Mucosa of stomach (tissue), 1 donor: Measurements from ENCODE around the gene RTTN.
"Not testable (repeated sequence)": the region's sequence is repeated elsewhere in the genome, so short reads cannot be mapped to it uniquely, and the experiment has no call there.

Experiments
- H3K27me3 ChIP-seq: one replicate; pipeline ENCODE4 v1.7.0; 2013; ENCODE audit warnings: mild to moderate bottlenecking, low read length; ENCODE audit not compliant: control insufficient read depth, insufficient read depth
- H3K36me3 ChIP-seq: one replicate; pipeline ENCODE4 v1.7.0; 2013; ENCODE audit warnings: low read length; ENCODE audit not compliant: control insufficient read depth, insufficient read depth
- H3K4me1 ChIP-seq: one replicate; pipeline ENCODE4 v1.7.0; 2013; ENCODE audit warnings: mild to moderate bottlenecking, low read length; ENCODE audit not compliant: control insufficient read depth, insufficient read depth
- H3K4me3 ChIP-seq: one replicate; pipeline ENCODE4 v1.7.0; 2013; ENCODE audit warnings: low read length
- H3K9ac ChIP-seq: one replicate; pipeline ENCODE4 v1.7.0; 2013; ENCODE audit warnings: mild to moderate bottlenecking, low read length, moderate library complexity
- H3K9me3 ChIP-seq: one replicate; pipeline ENCODE4 v1.7.0; 2013; ENCODE audit warnings: mild to moderate bottlenecking, low read length, moderate library complexity; ENCODE audit not compliant: control insufficient read depth
- donor health status: Pancreatic carcinoma.

RTTN gene

DNA sequence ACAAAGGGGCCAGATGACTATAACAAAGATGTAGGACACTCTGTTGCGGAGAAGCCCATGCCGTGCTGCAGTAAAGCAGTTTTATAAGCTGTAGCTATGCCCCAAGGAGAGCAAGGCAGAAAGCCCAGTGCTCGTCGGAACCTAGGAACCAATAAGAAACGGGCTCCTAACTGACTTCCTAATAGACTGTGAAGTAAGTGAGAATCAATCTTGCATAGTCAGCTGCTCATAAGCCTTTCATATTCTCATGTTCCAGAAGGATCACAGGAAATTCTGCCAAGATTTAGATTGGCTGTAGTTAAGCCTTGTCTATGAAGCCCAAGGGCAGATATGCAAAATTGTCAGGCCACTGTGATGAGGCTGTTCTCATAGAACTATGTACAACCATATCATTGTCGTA is 98.4 kb downstream of the RTTN start:
- no peak overlapping the region for H3K4me3 ChIP-seq
- H3K9me3 ChIP-seq: no peaks in the 10 kb centered on the region
- no peaks in the 10 kb centered on the region for H3K27me3 ChIP-seq
- no peak overlapping the region for H3K9ac ChIP-seq
- H3K36me3 ChIP-seq: no peaks in the 10 kb centered on the region
- H3K4me1 ChIP-seq: no peaks in the 10 kb centered on the region

DNA sequence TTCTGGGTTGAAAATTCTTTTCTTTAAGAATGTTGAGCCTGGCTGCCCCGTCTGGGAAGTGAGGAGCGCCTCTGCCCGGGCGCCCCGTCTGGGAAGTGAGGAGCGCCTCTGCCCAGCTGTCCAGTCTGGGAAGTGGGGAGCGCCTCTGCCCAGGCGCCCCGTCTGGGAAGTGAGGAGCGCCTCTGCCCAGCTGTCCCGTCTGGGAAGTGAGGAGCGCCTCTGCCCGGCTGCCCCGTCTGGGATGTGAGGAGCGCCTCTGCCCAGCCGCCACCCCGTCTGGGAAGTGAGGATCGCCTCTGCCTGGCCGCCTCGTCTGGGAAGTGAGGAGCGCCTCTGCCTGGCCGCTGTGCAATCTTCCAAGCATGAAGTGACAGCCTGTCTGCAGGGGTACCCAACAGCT is 102.6 kb downstream of the RTTN start:
- H3K36me3 ChIP-seq, H3K27me3 ChIP-seq, H3K4me3 ChIP-seq, H3K4me1 ChIP-seq, H3K9me3 ChIP-seq, H3K9ac ChIP-seq: not testable (repeated sequence)

DNA sequence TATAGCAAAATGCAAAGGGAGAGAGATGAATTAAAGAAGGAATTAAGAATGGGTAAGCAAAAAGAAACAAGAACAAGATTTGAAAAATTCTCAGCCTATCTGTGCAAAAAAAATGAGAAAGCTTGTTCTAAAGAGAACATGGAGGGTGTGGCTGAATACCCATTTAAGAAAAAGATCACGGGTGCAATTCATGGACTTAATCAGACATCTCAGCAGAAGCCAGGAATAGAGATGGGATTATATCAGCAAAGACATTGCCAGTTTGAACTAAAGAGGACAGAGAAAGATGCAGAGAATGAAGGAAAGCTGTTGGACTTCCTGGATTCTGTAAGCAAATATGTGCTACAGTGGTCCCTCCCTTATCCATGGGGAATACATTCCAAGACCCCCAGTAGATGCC is 115.6 kb downstream of the RTTN start:
- Histone ChIP-seq H3K9me3 (no peaks in the 10 kb centered on the region), H3K9ac (no peak overlapping the region), H3K27me3 (no peaks in the 10 kb centered on the region), H3K36me3 (no peaks in the 10 kb centered on the region), H3K4me1 (no peaks in the 10 kb centered on the region), H3K4me3 (no peak overlapping the region)

DNA sequence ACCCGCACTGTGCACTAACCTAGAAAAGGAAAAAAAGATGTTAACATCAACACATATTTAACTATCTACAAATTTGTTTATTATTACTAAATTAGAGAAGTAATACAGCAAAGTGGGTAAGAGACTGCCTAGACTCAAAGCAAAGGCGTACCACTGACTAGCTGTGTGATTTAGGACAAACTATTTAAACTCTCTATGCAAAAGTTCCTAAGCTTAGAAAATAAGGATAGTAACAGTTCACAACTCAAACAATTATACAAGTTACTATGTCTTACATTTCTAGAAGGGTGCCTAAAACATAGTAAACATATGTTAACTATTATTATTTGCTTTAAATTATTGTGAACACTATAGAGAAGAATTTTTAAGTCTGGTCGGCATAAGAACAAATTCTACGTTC is 119.4 kb downstream of the RTTN start:
- no peak overlapping the region for H3K4me3 ChIP-seq
- H3K9ac ChIP-seq: no peak overlapping the region
- H3K27me3 ChIP-seq: no peaks in the 10 kb centered on the region
- H3K36me3 ChIP-seq: no peaks in the 10 kb centered on the region
- H3K4me1 ChIP-seq: no peaks in the 10 kb centered on the region
- no peaks in the 10 kb centered on the region for H3K9me3 ChIP-seq

DNA sequence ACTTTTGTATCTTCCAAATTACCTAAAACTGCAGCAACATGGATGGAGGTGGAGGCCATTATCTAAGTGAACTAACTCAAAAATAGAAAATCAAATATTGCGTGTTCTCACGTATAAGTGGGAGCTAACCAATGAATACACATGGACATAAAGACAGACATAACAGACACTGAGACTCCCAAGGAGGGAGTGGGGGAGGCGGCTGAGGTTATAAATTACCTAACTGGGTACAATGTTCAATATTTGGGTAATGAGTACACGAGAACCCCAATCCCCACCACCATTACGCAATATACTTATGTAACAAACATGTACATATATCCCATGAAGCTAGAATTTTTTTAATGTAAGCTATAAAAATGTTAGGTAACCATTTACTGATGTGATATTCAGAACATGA is 119.8 kb downstream of the RTTN start:
- Histone ChIP-seq H3K4me3 (no peak overlapping the region), H3K27me3 (no peaks in the 10 kb centered on the region), H3K9me3 (no peaks in the 10 kb centered on the region), H3K4me1 (no peaks in the 10 kb centered on the region), H3K36me3 (no peaks in the 10 kb centered on the region), H3K9ac (no peak overlapping the region)

DNA sequence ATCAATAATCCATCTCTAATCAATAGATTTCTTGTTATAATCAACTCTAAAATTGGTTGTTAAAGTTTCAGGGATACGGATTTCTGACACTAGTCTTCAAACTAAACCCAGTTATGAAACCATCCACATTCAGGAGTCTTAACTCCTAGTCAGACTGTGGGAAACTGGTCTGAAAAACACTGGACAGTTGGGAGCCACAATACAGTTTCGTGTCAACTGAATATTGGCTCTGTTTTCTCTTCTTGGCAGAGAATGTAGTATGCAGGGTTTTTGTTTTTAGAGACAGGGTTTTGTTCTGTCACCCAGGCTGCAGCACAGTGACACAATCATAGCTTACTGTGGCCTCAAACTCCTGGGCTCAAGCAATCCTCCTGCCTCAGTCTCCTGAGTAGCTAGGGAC is 123.1 kb downstream of the RTTN start:
- H3K4me3 ChIP-seq: no peak overlapping the region
- H3K27me3 ChIP-seq: no peaks in the 10 kb centered on the region
- no peaks in the 10 kb centered on the region for H3K36me3 ChIP-seq
- no peaks in the 10 kb centered on the region for H3K4me1 ChIP-seq
- H3K9ac ChIP-seq: no peak overlapping the region
- no peaks in the 10 kb centered on the region for H3K9me3 ChIP-seq

DNA sequence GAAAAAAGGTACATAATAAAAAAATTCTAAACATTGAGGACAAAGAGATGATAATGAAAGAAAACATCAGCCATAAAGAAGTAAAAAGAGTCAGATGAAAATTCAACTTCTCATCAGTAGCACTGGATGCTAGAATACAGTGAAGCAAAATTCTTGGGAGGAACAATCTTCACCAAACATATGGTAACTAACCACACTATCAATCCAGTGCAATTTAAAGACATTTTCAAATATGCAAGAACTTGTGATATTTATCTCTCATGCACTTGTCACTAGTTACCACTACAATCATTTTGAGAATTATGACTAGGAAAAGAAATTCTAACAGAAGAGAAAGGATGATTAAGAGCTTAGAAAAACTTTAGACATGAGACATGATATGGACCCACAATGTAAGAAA is 127.4 kb downstream of the RTTN start:
- no peak overlapping the region for H3K4me3 ChIP-seq
- H3K9ac ChIP-seq: no peak overlapping the region

DNA sequence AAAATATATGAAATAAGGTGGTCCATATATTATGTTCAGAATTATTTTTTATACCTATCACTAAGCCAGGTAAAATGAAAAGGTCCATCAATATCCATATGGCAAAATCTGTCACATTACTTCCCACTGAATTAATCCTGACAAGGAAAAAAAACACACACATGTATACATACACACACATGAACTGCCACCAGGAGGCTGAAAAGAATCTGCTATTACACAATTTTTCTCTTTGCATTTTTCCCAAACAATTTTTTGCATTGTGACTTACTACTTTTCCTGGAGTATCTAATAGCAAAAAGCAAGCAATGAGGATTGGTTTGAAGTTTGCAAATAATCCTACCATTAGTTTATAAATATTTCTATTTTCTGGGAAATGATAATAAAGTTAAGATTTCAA is 129.6 kb downstream of the RTTN start:
- H3K9me3 ChIP-seq: no peaks in the 10 kb centered on the region
- H3K27me3 ChIP-seq: no peaks in the 10 kb centered on the region
- H3K36me3 ChIP-seq: no peaks in the 10 kb centered on the region
- H3K9ac ChIP-seq: no peak overlapping the region
- H3K4me3 ChIP-seq: no peak overlapping the region
- H3K4me1 ChIP-seq: no peaks in the 10 kb centered on the region

More for the DNA sequence above, 127.4 kb downstream of the RTTN start:
- Histone ChIP-seq H3K27me3 (no peaks in the 10 kb centered on the region), H3K9me3 (no peaks in the 10 kb centered on the region), H3K36me3 (no peaks in the 10 kb centered on the region), H3K4me1 (no peaks in the 10 kb centered on the region)

DNA sequence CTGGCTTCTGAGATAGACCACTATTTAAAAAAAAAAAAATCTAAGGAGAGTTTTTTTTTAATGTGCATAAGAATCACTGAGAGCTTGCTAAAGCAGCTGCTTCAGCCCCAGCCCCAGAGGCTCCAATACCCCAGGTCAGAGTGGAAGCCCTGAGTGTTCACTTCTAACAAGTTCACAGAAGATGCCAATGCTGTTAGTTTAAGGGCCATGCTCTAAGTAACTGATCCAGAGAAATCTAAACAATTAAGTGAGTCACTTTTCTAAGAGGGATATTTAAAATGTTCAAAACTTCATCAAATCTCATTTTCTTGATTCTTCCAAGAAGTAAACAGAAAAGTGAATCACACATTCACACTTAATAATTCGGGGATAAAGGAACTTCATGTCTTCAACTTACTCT is 131.4 kb downstream of the RTTN start:
- no peaks in the 10 kb centered on the region for H3K4me1 ChIP-seq
- H3K4me3 ChIP-seq: no peak overlapping the region
- no peaks in the 10 kb centered on the region for H3K27me3 ChIP-seq
- H3K9me3 ChIP-seq: no peaks in the 10 kb centered on the region
- no peaks in the 10 kb centered on the region for H3K36me3 ChIP-seq
- H3K9ac ChIP-seq: no peak overlapping the region

DNA sequence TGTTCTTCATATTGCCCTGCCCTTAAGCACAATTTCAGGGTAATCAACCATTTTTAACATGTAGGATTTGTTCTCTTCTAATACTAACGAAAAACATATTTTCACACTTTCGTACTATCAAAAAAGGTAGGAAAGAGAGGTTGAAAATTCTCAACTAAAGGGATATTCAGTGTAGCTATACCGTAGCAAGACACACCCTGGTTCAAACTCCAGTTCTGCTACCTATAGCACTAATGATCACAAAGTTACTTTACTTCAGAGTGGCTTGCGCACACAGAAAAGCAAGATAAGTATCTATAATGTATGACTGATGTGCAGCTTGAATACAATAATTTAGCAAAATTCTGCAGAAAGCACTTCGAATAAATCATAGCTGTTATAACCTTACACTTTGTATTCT is 132.1 kb downstream of the RTTN start:
- no peaks in the 10 kb centered on the region for H3K36me3 ChIP-seq
- H3K27me3 ChIP-seq: no peaks in the 10 kb centered on the region
- no peaks in the 10 kb centered on the region for H3K9me3 ChIP-seq
- H3K9ac ChIP-seq: no peak overlapping the region
- H3K4me1 ChIP-seq: no peaks in the 10 kb centered on the region
- H3K4me3 ChIP-seq: no peak overlapping the region

DNA sequence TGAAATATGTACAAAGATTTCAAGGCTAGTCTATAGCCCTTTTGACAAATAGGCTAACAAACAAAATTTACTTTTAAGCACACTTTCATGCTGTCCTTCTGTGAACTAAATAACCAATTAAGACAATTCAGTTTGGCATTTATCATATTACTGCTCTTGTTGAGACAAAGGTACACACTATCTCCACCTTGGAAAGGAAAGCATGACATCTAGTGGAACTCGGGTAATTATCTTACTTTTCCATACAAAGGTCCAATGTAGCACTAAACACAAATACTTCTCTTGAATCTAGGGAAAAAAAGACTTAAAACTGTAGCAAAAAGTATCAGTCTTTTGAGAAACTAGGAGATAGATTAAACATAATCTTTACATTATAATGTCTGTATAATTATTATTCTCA is 132.8 kb downstream of the RTTN start:
- Histone ChIP-seq H3K27me3 (no peaks in the 10 kb centered on the region), H3K4me1 (no peaks in the 10 kb centered on the region), H3K9me3 (no peaks in the 10 kb centered on the region), H3K9ac (no peak overlapping the region), H3K4me3 (no peak overlapping the region), H3K36me3 (no peaks in the 10 kb centered on the region)

DNA sequence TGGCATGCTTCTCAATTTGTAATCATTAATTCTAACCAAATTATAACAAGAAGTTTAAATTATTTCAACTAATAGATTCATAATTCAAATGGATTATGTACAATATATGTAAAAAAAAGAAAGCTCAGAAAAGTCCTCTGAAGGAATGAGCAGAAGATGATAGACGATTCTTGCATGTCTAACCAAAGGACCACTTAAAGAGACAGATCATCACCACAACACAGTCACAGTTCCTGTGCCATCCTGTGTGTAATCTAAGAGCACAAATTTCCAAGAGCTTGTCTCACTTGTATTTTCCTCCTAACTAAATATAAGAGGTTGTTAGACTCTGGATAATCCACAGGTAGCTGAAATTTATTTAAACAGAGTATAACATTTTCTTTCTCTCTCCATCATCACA is 135.5 kb downstream of the RTTN start:
- Histone ChIP-seq H3K9me3 (no peaks in the 10 kb centered on the region), H3K4me1 (no peaks in the 10 kb centered on the region), H3K4me3 (no peak overlapping the region), H3K9ac (no peak overlapping the region), H3K36me3 (no peaks in the 10 kb centered on the region), H3K27me3 (no peaks in the 10 kb centered on the region)

DNA sequence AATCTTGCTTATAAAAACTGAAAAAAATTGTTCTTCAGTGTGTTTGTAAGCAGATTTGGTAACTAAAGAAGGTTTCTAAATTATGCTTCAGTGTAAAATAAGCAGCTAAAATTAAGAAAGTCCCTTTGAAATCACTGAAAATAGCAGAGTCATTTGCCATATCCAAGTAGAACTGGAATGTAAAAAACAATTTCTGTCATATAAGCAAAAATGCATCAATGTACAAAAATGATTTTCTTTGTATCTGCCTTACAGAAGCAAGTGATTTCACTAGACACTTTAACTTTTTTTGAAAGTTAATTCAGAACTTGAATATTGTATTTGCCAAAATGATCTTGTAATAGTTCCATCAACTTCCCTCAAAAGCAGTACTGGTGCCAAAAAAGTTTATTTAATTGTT is 136.1 kb downstream of the RTTN start:
- H3K27me3 ChIP-seq: no peaks in the 10 kb centered on the region
- no peaks in the 10 kb centered on the region for H3K4me1 ChIP-seq
- no peak overlapping the region for H3K9ac ChIP-seq
- H3K9me3 ChIP-seq: no peaks in the 10 kb centered on the region
- no peaks in the 10 kb centered on the region for H3K36me3 ChIP-seq
- H3K4me3 ChIP-seq: no peak overlapping the region
